ENCODE data around the gene COL4A5. TPM values are rescaled to one million over a fixed set of nuclear protein-coding genes. Genes with fewer than 3 reads are reported as not detected.
"Not testable (repeated sequence)": the region's sequence is repeated elsewhere in the genome, so short reads cannot be mapped to it uniquely, and the experiment has no call there.

The COL4A5 gene
- total RNA-seq, 1 experiment from 2014 or later: 0.60 TPM

GRCh38 chrX:108464604-108465003, 25.0 kb downstream of the COL4A5 start:
- CTCF ChIA-PET: no interaction called here
- POLR2A ChIA-PET (ENCODE audit: low non-redundant PET): no interaction called here
- H3K36me3 ChIP-seq (ENCODE audit: insufficient read depth, low read length, poor library complexity, severe bottlenecking): no peaks in the 10 kb centered on the region
- no peaks in the 10 kb centered on the region for H3K4me1 ChIP-seq (ENCODE audit: insufficient read depth, low read length, poor library complexity, severe bottlenecking)
- H3K9me3 ChIP-seq (ENCODE audit: low read depth, low read length, poor library complexity, severe bottlenecking): no peaks in the 10 kb centered on the region
- H3K27me3 ChIP-seq (replicated peaks; ENCODE audit: insufficient read depth, low read depth, low read length, poor library complexity): peaks cover 2% of the 10 kb centered on the region
- no peak for DNase-seq (ENCODE audit: low spot score)
- no TSS peak for BruUV-seq (replicated peaks)
- intact Hi-C loops (cut with micrococcal nuclease; ENCODE audit: unreplicated experiment): no loop called here
- TF ChIP-seq CTCF (conservative IDR thresholded peaks at IDR 0.05; ENCODE audit: low read depth, low read length) (no peak), EZH2 (IDR thresholded peaks at IDR 0.05; ENCODE audit: borderline replicate concordance, low read depth, low read length, poor library complexity, severe bottlenecking) (no peak)
- H3K27ac ChIP-seq (ENCODE audit: low read depth, low read length, poor library complexity, severe bottlenecking): no peak overlapping the region
- no peak overlapping the region for H3K4me3 ChIP-seq (ENCODE audit: low read depth, low read length, poor library complexity, severe bottlenecking)

- CTCF ChIA-PET: no interaction called here
- TF ChIP-seq EZH2 (IDR thresholded peaks at IDR 0.05; ENCODE audit: borderline replicate concordance, low read depth, low read length, poor library complexity, severe bottlenecking) (no peak), CTCF (conservative IDR thresholded peaks at IDR 0.05; ENCODE audit: low read depth, low read length) (no peak)
- Histone ChIP-seq H3K4me1 (ENCODE audit: insufficient read depth, low read length, poor library complexity, severe bottlenecking) (no peaks in the 10 kb centered on the region), H3K9me3 (ENCODE audit: low read depth, low read length, poor library complexity, severe bottlenecking) (no peaks in the 10 kb centered on the region), H3K27me3 (replicated peaks; ENCODE audit: insufficient read depth, low read depth, low read length, poor library complexity) (no peaks in the 10 kb centered on the region), H3K4me3 (ENCODE audit: low read depth, low read length, poor library complexity, severe bottlenecking) (no peak overlapping the region), H3K36me3 (ENCODE audit: insufficient read depth, low read length, poor library complexity, severe bottlenecking) (no peaks in the 10 kb centered on the region), H3K27ac (ENCODE audit: low read depth, low read length, poor library complexity, severe bottlenecking) (no peak overlapping the region)
- intact Hi-C loops (cut with micrococcal nuclease; ENCODE audit: unreplicated experiment): no loop called here
- POLR2A ChIA-PET (ENCODE audit: low non-redundant PET): no interaction called here
- no peak for DNase-seq (ENCODE audit: low spot score)
- no TSS peak for BruUV-seq (replicated peaks)
Observed at GRCh38 chrX:108468486-108468885, 28.8 kb downstream of the COL4A5 start.

DNA sequence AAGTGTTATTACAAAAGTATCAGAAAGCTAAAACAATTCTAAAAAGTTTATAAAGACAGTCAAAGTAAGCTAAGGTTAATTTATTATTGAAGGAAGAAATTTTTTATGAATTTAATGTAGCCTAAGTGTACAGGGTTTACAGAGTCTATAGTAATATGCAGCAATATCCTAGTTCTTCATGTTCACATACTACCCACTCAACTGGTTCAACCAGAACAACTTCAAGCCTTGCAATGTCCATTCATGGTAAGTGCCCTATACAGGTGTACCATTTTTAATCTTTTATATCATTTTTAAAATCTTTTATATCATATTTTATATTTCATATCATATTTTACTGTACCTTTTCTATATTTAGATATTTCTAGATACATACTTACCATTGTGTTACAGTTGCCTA, 34.3 kb downstream of the COL4A5 start:
- Histone ChIP-seq H3K4me3 (ENCODE audit: low read depth, low read length, poor library complexity, severe bottlenecking) (no peak overlapping the region), H3K9me3 (ENCODE audit: low read depth, low read length, poor library complexity, severe bottlenecking) (no peaks in the 10 kb centered on the region), H3K27ac (ENCODE audit: low read depth, low read length, poor library complexity, severe bottlenecking) (no peak overlapping the region), H3K4me1 (ENCODE audit: insufficient read depth, low read length, poor library complexity, severe bottlenecking) (no peaks in the 10 kb centered on the region), H3K36me3 (ENCODE audit: insufficient read depth, low read length, poor library complexity, severe bottlenecking) (no peaks in the 10 kb centered on the region), H3K27me3 (replicated peaks; ENCODE audit: insufficient read depth, low read depth, low read length, poor library complexity) (no peaks in the 10 kb centered on the region)
- no TSS peak for BruUV-seq (replicated peaks)
- no peak for DNase-seq (ENCODE audit: low spot score)
- TF ChIP-seq CTCF (conservative IDR thresholded peaks at IDR 0.05; ENCODE audit: low read depth, low read length) (no peak), EZH2 (IDR thresholded peaks at IDR 0.05; ENCODE audit: borderline replicate concordance, low read depth, low read length, poor library complexity, severe bottlenecking) (no peak)
- POLR2A ChIA-PET (ENCODE audit: low non-redundant PET): no interaction called here
- intact Hi-C loops (cut with micrococcal nuclease; ENCODE audit: unreplicated experiment): no loop called here
- CTCF ChIA-PET: no interaction called here

- BruUV-seq (replicated peaks); H3K4me1 ChIP-seq (ENCODE audit: insufficient read depth, low read length, poor library complexity, severe bottlenecking); H3K4me3 ChIP-seq (ENCODE audit: low read depth, low read length, poor library complexity, severe bottlenecking); H3K27ac ChIP-seq (ENCODE audit: low read depth, low read length, poor library complexity, severe bottlenecking); H3K36me3 ChIP-seq (ENCODE audit: insufficient read depth, low read length, poor library complexity, severe bottlenecking); H3K27me3 ChIP-seq (replicated peaks; ENCODE audit: insufficient read depth, low read depth, low read length, poor library complexity); DNase-seq (ENCODE audit: low spot score); H3K9me3 ChIP-seq (ENCODE audit: low read depth, low read length, poor library complexity, severe bottlenecking); POLR2A ChIA-PET (ENCODE audit: low non-redundant PET); intact Hi-C loops (cut with micrococcal nuclease; ENCODE audit: unreplicated experiment); CTCF ChIA-PET: not testable (repeated sequence)
Observed at GRCh38 chrX:108481528-108481927, 41.9 kb downstream of the COL4A5 start.
